ENCODE results near the gene PDS5B.
"Not testable (repeated sequence)": the region's sequence is repeated elsewhere in the genome, so short reads cannot be mapped to it uniquely, and the experiment has no call there.

Gene PDS5B

DNA sequence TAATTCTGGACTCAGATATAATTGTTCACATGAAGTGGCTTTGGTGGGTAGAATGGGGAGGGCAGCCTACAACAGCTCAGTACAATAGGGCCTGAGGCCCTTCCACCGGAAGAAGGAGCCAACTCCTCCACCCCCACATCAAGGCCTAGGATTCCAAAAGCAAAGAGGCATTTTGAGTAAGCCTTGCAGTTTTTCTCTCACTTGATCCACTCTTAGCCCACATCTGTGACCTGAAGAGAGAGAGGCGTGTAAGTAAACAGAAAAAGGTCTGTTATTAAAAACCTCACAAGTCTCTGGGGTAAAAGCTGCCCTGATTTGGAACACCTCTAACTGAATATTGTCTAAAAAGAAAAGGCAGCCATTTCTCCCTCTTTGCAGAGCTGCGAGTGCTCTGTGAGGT, 215.9 kb downstream of the PDS5B start:
- DNase-seq (ENCODE audit: low read depth), result no peak

DNA sequence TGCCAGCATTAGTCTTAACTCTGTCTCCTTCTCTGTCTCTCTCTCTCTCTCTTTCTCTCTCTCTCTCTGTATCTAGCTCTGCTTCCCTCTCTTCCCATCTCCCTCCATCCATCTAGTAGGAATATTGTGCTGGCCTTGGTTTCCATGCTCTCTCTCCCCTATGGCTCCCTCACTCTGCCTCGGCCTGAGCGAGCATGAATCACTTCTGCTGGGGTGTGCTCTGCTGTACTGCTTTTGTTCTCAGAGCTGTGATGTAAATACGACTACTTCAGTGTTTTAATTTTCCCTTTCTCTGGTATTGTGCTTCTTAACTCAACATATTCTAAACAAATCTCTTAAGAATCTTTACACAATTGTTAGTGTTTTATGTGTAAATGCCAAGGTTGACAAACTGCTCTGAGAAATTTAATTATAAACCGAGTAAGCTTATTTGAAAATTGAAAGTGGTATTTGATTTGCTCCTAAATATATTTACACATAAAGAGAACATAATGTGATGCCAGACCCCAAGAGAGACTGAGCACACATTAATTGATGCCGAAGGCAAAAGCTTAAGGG, 218.5 kb downstream of the PDS5B start:
- DNase-seq (ENCODE audit: low read depth), result no peak

DNA sequence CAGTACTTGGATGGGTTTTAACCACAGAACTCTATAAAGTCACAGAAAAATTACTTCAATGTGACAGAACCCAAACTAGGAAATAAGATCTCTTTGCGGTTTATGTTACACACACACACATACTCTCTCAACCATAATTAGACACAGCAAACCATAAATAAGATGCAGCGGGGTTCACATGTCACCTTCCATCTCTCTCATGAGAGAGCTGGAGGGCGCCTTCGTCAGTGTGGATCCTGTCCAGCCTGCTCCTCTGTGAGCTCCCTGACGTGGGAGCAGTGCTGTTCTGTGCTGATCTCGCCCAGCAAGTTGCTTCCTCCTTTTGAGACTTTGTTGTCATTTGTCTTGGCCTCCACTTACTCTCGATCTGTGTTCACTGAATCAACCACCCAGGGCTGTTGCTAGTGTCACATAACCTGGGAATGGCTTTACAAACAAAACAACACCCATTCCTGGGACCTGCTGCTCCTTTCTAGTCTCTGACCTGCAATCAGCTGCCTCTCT, 225.1 kb downstream of the PDS5B start:
- DNase-seq (ENCODE audit: low read depth), result no peak

DNA sequence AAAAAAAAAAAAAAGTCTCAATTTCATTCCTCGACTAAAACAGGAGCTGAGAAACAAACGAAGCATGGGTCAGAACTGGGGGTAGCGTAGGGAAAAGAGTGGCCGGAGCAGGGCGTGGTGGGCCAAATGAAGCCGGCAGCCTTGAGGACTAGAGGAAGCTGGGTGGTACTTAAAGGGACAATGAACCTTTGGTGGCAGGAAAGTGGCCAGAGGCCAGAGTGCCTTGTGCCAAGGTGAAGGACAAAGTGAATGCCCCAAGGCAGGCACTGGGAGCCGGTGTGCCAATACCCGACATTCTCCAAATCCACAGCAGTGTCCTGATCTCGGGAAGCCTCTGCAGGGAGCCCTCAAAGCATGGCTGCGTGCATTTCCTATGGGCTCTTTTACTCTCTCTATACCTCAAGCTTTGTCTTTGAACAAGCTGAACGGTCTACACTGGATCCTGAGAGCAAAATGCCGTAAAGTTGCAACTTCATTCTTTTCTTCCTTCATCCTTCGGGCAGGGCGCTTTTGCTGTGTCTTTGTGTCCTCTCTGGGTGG, 235.0 kb downstream of the PDS5B start:
- no peak for DNase-seq (ENCODE audit: low read depth)

DNA sequence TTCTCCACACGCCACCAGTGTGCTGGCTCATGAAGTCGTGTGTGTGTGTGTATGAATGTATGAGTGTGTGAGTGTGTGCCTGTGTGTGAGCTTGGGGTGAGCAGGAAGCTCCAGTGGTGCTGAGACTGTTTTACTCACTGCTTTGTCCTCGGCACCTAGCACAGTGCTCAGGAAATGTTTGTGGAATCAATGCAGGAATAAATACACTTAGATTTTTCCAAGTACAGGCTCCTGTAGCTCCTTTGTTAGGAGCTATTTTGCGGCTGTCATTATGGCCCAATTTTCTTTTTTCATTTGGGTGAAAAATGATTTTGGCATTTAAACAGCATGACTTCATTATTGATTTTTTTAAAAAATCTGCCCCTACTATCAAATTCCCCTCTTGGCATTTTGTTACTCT, 236.5 kb downstream of the PDS5B start:
- no peak for DNase-seq (ENCODE audit: low read depth)

DNA sequence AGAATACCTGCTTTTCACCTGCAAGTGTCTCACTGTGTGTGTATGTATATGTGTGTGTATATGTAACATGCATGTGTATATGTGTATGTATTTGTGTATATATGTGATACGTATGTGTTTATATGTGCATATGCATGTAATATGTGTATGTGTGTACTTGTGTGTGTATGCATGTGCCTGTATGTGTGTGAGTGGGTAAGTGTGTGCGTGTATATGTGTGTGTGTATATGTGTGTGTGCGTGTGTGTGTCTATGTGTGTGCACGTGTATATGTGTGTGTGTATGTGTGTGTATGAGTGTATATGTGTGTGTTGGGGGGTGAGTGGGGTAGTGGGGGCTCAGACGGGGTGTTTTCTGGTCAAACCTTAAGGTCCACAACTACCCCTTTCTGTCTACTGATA, 237.3 kb downstream of the PDS5B start:
- no peak for DNase-seq (ENCODE audit: low read depth)

DNA sequence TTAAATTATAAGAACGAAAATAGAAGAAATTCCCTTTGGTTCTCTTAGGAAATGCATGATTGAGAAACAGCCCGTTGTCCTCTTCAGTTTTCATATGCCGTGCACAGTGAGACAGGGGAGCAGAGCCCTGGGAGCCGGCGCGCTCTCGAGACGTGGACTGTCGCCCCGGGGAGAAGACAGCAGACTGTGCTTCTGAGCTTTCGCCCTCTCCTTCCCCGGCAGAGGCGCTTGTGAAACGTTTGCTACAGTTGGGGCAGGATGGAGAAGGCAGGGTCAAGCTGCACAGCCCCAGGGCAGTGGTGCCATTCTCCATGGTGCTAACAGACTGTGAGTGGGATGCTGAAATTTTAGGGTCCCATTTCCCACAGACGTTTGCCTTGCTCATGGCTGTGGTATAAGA, 237.8 kb downstream of the PDS5B start:
- DNase-seq (ENCODE audit: low read depth), result no peak

DNA sequence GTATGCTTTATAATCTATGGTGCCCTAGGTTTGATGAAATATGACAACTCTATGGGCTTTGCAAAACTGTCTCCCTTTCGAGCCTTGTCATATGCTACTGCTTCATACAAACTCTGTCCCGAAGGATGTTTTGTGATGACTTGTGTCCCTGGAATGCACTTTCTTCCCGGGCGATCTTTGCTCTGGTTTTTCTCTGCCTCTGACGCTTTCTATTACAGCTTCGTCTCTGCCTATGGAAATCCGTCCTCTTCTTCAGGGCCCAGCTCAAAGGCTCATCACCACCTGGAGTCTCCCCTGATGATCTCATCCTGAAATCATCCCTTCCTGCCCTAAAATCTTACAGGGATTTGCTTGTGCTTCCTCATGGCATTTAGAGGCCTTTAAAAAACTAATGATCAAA, 238.4 kb downstream of the PDS5B start:
- no peak for DNase-seq (ENCODE audit: low read depth)

DNA sequence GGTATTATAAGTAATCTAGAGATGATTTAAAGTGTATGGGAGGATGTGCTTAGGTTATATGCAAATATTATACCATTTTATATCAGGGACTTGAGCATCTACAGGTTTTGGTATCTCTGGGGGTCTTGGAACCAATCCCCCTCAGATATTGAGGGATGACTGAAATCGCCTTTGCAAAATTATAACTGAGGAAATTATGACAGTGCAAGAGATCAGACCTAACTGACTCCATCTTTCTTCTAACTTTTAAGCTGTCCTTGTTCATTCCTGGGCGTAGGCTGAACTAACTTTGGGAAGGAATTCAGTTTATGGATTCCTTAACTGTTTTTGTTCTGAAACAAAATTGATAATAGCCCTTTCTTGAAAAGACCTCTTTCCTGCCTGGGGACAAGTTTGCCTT, 239.2 kb downstream of the PDS5B start:
- no peak for DNase-seq (ENCODE audit: low read depth)

DNA sequence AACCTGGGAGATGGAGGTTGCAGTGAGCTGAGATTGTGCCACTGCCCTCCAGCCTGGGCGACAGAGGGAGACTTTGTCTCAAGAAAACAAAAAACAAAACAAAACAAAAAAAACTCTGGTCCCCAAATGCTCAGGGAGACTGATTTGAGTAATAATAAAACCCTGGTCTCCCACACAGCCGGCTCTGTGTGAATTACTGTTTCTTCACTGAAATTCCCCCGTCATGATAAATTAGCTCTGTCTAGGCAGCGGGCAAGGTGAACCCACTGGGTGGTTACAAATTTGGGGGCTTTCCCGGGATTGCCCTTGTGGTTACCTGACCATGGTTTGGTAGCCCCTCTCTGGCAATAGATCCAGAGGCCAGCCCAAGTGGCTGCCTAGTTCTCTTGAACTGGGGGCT, 240.1 kb downstream of the PDS5B start:
- not testable (repeated sequence) for DNase-seq (ENCODE audit: low read depth)
